Loucy (cell line): ENCODE measurements around the gene TP53AIP1.

Experiments used
- H2AFZ ChIP-seq: fragments of 200-600 bp; sonication (generic); 2 replicates; pipeline ENCODE4 v1.6.0; 2016; ENCODE audit warnings: antibody characterized with exemption, mild to moderate bottlenecking, low read length, moderate library complexity
- H3F3A ChIP-seq: fragments of 200-600 bp; 2 replicates; pipeline ENCODE4 v1.6.0; 2016; ENCODE audit warnings: antibody characterized with exemption, low read depth, mild to moderate bottlenecking
- H3K27me3 ChIP-seq: fragments of 200-600 bp; sonication (generic); 2 replicates; pipeline ENCODE4 v1.6.1; 2014; ENCODE audit warnings: low read length, mild to moderate bottlenecking; ENCODE audit not compliant: insufficient read depth, poor library complexity, severe bottlenecking
- H3K36me3 ChIP-seq: fragments of 200-600 bp; sonication (generic); 2 replicates; pipeline ENCODE4 v1.6.1; 2016; ENCODE audit warnings: low read length; ENCODE audit not compliant: insufficient read depth
- H3K4me1 ChIP-seq: fragments of 200-600 bp; sonication (generic); 2 replicates; pipeline ENCODE4 v1.5.1; 2014; ENCODE audit warnings: low read length, mild to moderate bottlenecking; ENCODE audit not compliant: insufficient read depth, poor library complexity, severe bottlenecking
- H3K4me2 ChIP-seq: fragments of 200-600 bp; sonication (generic); 2 replicates; pipeline ENCODE4 v1.6.0; 2014; ENCODE audit warnings: antibody characterized with exemption, low read length, low read depth, mild to moderate bottlenecking; ENCODE audit not compliant: poor library complexity, severe bottlenecking
- H3K4me3 ChIP-seq: fragments of 200-600 bp; sonication (generic); 2 replicates; pipeline ENCODE4 v1.5.1; 2014; ENCODE audit warnings: low read length, mild to moderate bottlenecking, mixed read lengths; ENCODE audit not compliant: poor library complexity, severe bottlenecking
- H3K79me2 ChIP-seq: fragments of 200-600 bp; sonication (generic); 2 replicates; pipeline ENCODE4 v1.6.1; 2014; ENCODE audit warnings: low read length; ENCODE audit not compliant: insufficient read depth
- H3K9ac ChIP-seq: fragments of 200-600 bp; sonication (generic); 2 replicates; pipeline ENCODE4 v1.6.0; 2014; ENCODE audit warnings: mild to moderate bottlenecking, low read depth, low read length, moderate library complexity; ENCODE audit not compliant: poor library complexity, severe bottlenecking
- H3K9me2 ChIP-seq: fragments of 200-600 bp; sonication (generic); replicated peaks from 2 replicates; pipeline ENCODE4 v1.6.1; 2016; ENCODE audit warnings: low read depth, low read length, mixed read lengths
- H3K9me3 ChIP-seq: fragments of 200-600 bp; sonication (generic); 2 replicates; pipeline ENCODE4 v1.6.1; 2014; ENCODE audit warnings: mild to moderate bottlenecking, antibody characterized with exemption, low read length, low read depth; ENCODE audit not compliant: insufficient read depth
- H4K20me1 ChIP-seq: fragments of 200-600 bp; sonication (generic); 2 replicates; pipeline ENCODE4 v1.6.0; 2014; ENCODE audit warnings: antibody characterized with exemption, low read length, mild to moderate bottlenecking; ENCODE audit not compliant: insufficient read depth, poor library complexity, severe bottlenecking
- CTCF ChIP-seq: fragments of 200-600 bp; sonication (generic); conservative IDR thresholded peaks from 2 replicates; pipeline ENCODE4 v1.5.1; 2014; ENCODE audit warnings: mild to moderate bottlenecking, antibody characterized with exemption, low read length
- EZH2phosphoT487 ChIP-seq: fragments of 200-600 bp; IDR thresholded peaks from 2 replicates; pipeline ENCODE4 v1.6.1; 2018; ENCODE audit warnings: antibody characterized with exemption, mild to moderate bottlenecking, moderate library complexity, borderline replicate concordance

Gene TP53AIP1

DNA sequence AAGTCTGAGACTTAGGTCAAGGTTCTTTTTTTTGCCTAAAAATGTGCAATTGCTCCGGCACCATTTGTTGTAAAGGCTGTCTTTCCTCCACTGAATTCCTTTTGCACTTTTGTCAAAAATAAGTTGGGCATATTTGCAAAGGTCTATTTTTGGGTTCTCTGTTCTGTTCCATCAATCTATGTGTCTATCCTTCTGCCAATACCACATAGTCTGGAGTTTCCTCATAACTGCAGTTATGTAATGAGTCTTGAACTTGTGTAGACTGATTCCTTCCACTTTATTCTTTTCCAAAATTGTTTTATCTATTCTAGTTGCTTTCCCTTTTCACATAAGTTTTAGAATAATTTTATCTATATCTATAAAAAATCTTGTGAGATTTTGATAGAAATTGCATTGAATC lies 44.8 kb downstream of the TP53AIP1 start:
- H3K4me3 ChIP-seq = no peak overlapping the region
- TF ChIP-seq CTCF = no peak
- no peak for TF ChIP-seq EZH2phosphoT487
- H4K20me1 ChIP-seq = no peaks in the 10 kb centered on the region
- no peaks in the 10 kb centered on the region for H3K79me2 ChIP-seq
- no peaks in the 10 kb centered on the region for H3K9me2 ChIP-seq
- H3K36me3 ChIP-seq = no peaks in the 10 kb centered on the region
- H3F3A ChIP-seq = no peaks in the 10 kb centered on the region
- H2AFZ ChIP-seq = no peak overlapping the region
- H3K4me1 ChIP-seq = peaks cover 21% of the 10 kb centered on the region
- no peaks in the 10 kb centered on the region for H3K9me3 ChIP-seq
- no peak overlapping the region for H3K4me2 ChIP-seq
- H3K27me3 ChIP-seq = peaks cover 11% of the 10 kb centered on the region
- H3K9ac ChIP-seq = no peak overlapping the region

GRCh38 chr11:128896356-128896755 lies 46.3 kb downstream of the TP53AIP1 start:
- Histone ChIP-seq H3K79me2 (no peaks in the 10 kb centered on the region), H3K4me1 (peaks cover 21% of the 10 kb centered on the region), H4K20me1 (no peaks in the 10 kb centered on the region), H3K36me3 (no peaks in the 10 kb centered on the region), H3K9ac (no peak overlapping the region), H2AFZ (no peak overlapping the region), H3K4me3 (no peak overlapping the region), H3K9me2 (no peaks in the 10 kb centered on the region), H3K9me3 (no peaks in the 10 kb centered on the region), H3K27me3 (peaks cover 26% of the 10 kb centered on the region), H3F3A (no peaks in the 10 kb centered on the region), H3K4me2 (no peak overlapping the region)
- TF ChIP-seq CTCF (no peak), EZH2phosphoT487 (no peak)

DNA sequence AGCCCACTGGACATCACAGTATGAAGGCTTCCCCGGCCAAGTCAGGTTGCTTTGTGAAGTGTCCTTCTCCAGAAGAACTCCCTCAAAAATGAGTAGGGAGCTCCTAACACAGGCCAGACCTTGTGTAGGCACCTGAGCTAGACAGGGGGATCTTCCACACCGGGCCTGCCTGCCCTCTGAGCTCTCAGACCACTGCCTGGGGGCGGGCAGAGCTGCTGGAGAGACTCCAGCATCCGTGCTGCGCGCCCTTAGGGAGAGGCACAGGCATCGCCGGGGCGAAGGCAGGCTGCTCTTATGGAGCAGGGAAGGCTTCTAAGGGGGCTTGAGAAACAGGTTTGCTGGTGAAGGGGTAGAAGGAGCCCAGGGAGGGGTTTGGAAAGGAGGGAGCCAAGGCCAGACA lies 47.1 kb downstream of the TP53AIP1 start:
- H3K4me1 ChIP-seq = peaks cover 18% of the 10 kb centered on the region
- H2AFZ ChIP-seq = no peak overlapping the region
- no peak overlapping the region for H3K4me3 ChIP-seq
- H3K27me3 ChIP-seq = peaks cover 26% of the 10 kb centered on the region
- no peaks in the 10 kb centered on the region for H3K79me2 ChIP-seq
- no peaks in the 10 kb centered on the region for H3K36me3 ChIP-seq
- H4K20me1 ChIP-seq = no peaks in the 10 kb centered on the region
- H3K9me3 ChIP-seq = no peaks in the 10 kb centered on the region
- no peaks in the 10 kb centered on the region for H3K9me2 ChIP-seq
- no peak for TF ChIP-seq EZH2phosphoT487
- TF ChIP-seq CTCF = no peak
- no peak overlapping the region for H3K4me2 ChIP-seq
- H3F3A ChIP-seq = no peaks in the 10 kb centered on the region
- no peak overlapping the region for H3K9ac ChIP-seq
